Muscle of leg (tissue), 11 donors: ENCODE measurements around the gene EXOC3L1. TPM values are rescaled to one million over a fixed set of nuclear protein-coding genes. Genes with fewer than 3 reads are reported as not detected.

Source experiments
- DNase-seq: peaks from one replicate; pipeline ENCODE4 v3.0.0; 2013
- H3K27ac ChIP-seq: one replicate; pipeline ENCODE4 v1.5.1; 2013; ENCODE audit warnings: mild to moderate bottlenecking, low read length, control low read depth
- H3K27me3 ChIP-seq: one replicate; pipeline ENCODE4 v1.6.1; 2013; ENCODE audit warnings: low read length; ENCODE audit not compliant: control insufficient read depth, insufficient read depth
- H3K36me3 ChIP-seq: one replicate; pipeline ENCODE4 v1.6.1; 2013; ENCODE audit warnings: low read length; ENCODE audit not compliant: control insufficient read depth, insufficient read depth
- H3K4me1 ChIP-seq: one replicate; pipeline ENCODE4 v1.6.1; 2013; ENCODE audit warnings: low read length; ENCODE audit not compliant: control insufficient read depth, insufficient read depth
- H3K4me3 ChIP-seq: one replicate; pipeline ENCODE4 v1.5.1; 2013; ENCODE audit warnings: low read length, control low read depth
- H3K9me3 ChIP-seq: replicated peaks from 2 replicates; pipeline ENCODE4 v1.6.1; 2013; ENCODE audit warnings: low read depth, low read length; ENCODE audit not compliant: control insufficient read depth
- whole genome bisulfite sequencing: methylation state at CpG from one replicate; pipeline ENCODE4 v1.1.5; 2013; ENCODE audit warnings: missing lambda C conversion rate; ENCODE audit not compliant: insufficient coverage; 5-methylcytosine and 5-hydroxymethylcytosine counted together
- polyA plus RNA-seq, 8 donors: library from polyadenylated mRNA; unstranded; fragments of 120-200 nt; gene quantifications; one replicate each; pipeline versions ENCODE4 v1.2.1 to v1.2.3, GENCODE V29; 2013; ENCODE audit warnings: inconsistent platforms in 1 of 8, low replicate concordance in 1 of 8; ENCODE audit not compliant: insufficient read length in 8 of 8, insufficient read depth in 1 of 8
- total RNA-seq: library from RNA; stranded (reverse); fragments of 120-200 nt; gene quantifications from one replicate; pipeline ENCODE4 v1.2.4, GENCODE V29; 2013

The EXOC3L1 gene
- total and polyA plus RNA-seq, 9 donors: 7.6 to 15.5 (median 11.4) TPM

DNA sequence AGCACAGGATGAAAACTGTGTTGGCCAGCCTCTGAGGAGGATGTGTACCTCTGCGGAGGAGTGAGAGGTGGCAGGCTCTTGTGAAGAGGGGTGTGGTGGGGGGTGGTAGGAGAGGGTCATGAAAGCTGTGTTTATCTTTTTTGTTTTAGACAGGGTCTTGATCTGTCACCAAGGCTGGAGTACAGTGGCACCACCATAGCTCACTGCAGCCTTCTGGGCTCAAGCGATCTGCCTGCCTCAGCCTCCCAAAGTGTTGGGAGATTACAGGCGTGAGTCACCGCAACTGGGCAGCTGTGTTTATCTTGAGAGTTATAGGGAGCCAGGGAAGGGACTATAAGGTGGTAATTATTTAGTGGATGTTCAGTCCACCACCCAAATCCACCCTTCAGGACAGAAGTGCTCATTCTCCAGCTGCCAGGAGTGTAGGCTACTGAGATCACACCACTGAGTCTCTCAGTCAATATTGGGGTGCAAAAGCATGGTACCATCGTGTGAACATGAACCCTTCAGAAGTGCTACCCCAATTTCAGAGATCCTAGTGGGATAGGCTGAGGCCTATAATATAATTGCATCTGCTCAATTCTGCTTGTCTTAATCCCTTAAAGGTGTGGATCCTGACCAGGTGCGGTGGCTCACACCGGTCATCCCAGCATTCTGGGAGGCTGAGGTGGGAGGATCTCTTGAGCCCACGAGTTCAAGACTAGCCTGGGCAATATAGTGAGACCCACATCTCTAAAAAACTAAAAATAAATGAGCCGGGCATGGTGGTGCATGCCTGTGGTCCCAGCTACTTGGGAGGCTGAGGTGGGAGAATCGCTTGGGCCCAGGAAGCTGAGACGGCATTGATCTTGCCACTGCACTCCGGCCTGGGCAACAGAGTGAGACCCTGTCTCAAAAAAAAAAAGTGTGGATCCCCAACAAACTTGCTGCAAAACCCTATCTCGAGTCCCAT, 788 bp upstream of the EXOC3L1 start:
- H3K4me3 ChIP-seq: no peak overlapping the region
- H3K9me3 ChIP-seq: no peaks in the 10 kb centered on the region
- no peak for DNase-seq
- no peaks in the 10 kb centered on the region for H3K27me3 ChIP-seq
- WGBS: 68% methylated on average over 4 of the region's 13 CpGs
- H3K27ac ChIP-seq: peak overlapping the region; percentile 53
- H3K36me3 ChIP-seq: peaks cover 25% of the 10 kb centered on the region
- H3K4me1 ChIP-seq: peaks cover 75% of the 10 kb centered on the region

DNA sequence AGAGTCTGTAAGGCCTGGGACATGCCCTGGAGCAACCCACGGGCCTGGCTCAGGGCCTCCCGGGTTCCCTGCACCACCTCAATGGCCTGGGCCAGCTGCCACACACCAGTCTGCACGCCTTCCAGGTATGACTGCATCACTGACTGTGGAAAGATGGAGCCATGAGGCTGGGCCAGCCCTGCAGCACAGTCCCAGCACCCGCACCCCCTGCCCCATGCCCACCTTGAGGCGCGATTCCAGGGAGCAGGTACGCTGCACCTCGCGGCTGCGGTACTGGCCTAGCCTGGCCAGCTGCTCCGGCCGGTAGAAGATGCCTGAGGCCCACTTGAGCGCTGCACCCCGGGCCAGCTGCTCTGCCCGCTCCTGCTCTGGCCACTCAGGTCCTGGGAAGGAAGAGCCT, 1.1 kb downstream of the EXOC3L1 start:
- no peak overlapping the region for H3K4me3 ChIP-seq
- no peaks in the 10 kb centered on the region for H3K27me3 ChIP-seq
- no peak for DNase-seq
- 88% methylated on average over 7 of the region's 15 CpGs for WGBS
- H3K27ac ChIP-seq: no peak overlapping the region
- H3K4me1 ChIP-seq: peaks cover 88% of the 10 kb centered on the region
- H3K36me3 ChIP-seq: peaks cover 6% of the 10 kb centered on the region
- H3K9me3 ChIP-seq: no peaks in the 10 kb centered on the region

DNA sequence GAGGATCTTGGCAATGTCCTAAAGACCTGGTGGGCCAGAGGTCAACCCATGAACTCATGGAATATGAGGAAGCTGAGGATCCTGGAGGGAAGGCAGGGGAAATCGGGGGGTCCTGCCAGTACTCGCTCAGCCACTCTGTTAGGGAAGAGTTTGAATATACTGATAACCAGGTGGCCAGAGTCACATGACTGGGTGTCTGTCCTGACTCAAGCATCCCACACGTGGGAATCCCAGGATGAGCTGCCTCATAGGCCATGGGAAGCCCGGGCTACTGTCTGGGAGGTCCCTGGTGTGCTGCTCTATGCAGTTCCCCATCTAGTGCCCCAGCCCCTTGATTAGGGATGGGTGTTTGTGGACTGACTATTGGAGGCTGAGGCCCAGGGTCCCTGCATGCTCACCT, 1.6 kb downstream of the EXOC3L1 start:
- H3K27ac ChIP-seq: no peak overlapping the region

DNA sequence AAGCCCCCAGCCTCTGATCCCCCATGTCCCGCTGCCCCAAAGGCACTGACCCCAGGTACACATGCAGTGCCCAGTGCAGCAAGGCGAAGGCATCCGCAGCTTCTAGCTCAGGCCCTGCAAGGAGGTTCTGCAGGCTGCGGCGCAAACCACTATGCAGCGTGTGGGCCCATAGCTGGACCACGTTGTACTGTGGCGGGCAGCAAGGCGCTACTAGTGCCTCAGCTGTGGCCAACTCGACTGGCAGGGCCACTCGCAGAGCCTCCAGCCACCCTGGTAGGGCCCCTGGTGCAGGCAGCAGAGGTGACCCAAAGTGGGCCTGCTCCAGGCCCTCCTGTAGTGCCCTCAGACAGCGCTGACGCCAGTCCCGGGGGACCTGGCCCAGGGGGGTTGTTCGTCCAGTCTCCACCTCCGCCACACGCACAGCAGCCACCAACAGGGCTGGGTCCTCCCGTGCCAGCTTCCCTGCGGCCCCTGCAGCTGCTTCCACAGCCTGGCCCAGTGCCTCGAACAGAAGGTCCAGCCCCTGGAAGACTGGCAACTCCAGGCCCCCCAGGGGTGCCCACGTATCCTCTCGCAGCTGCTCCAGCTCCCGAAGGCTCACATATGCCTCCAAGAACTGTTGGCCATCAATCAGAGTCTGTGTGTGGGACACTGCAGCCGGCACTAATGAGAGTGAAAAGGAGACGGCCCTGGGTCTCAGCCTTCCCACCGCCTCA, 2.6 kb downstream of the EXOC3L1 start:
- peaks cover 82% of the 10 kb centered on the region for H3K4me1 ChIP-seq
- H3K27me3 ChIP-seq: no peaks in the 10 kb centered on the region
- no peak overlapping the region for H3K4me3 ChIP-seq
- H3K9me3 ChIP-seq: no peaks in the 10 kb centered on the region
- H3K36me3 ChIP-seq: no peaks in the 10 kb centered on the region
- DNase-seq: peak; percentile 84
- H3K27ac ChIP-seq: peak overlapping the region; percentile 63
- WGBS: 76% methylated on average over 21 of the region's 26 CpGs

More for the DNA sequence above, 1.6 kb downstream of the EXOC3L1 start:
- Histone ChIP-seq H3K4me1 (peaks cover 84% of the 10 kb centered on the region), H3K9me3 (no peaks in the 10 kb centered on the region), H3K27me3 (no peaks in the 10 kb centered on the region), H3K4me3 (no peak overlapping the region), H3K36me3 (peaks cover under 1% of the 10 kb centered on the region)
- DNase-seq: no peak
- 30% methylated on average over 2 of the region's 4 CpGs for WGBS

DNA sequence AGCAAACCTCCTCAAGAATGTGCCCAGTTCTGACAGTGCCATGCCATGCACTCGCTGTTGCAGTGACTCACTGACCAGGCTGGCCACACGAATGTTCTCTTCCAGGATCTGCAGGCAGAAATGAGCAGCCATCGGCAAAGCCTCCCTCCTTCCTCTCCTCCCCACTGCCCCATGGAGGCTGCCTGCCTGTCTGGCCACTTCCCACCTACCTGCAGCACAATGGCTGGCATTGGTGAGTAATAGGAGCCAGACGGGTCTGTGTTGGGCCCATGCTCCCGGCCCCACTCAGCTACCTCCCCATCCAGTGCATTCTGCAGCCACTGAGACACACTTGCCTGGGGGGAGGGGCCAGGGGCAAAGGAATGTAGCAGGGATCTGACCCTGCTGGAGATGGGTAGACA, 3.4 kb downstream of the EXOC3L1 start:
- 69% methylated on average over 2 of the region's 5 CpGs for WGBS

DNA sequence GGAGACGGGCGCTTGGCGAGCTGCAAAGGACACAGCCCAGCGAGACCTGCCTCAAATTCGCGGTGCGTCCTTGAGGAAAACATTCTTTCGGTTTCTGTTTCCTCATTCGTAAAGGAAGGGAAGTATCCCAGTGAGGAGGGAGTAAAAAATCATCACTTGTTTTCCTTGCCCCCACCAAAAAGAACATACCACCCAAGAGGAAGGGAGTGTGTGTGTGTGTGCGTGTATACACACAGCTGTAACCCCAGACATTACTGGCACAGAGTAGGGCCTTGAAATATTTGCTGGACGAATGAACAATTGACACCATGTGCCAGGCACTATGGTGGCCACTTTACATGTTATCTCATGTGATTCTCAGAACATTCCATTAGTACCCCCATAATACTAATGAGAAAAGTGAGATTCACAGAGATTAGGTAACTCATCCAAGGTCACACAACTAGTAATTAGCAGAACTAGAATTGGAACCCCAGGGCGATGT, 4.2 kb downstream of the EXOC3L1 start:
- Histone ChIP-seq H3K9me3 (no peaks in the 10 kb centered on the region), H3K4me3 (no peak overlapping the region), H3K27ac (no peak overlapping the region), H3K27me3 (no peaks in the 10 kb centered on the region), H3K4me1 (peaks cover 71% of the 10 kb centered on the region), H3K36me3 (peaks cover 3% of the 10 kb centered on the region)
- no peak for DNase-seq
- WGBS: 15% methylated on average over 4 of the region's 12 CpGs

More for the DNA sequence above, 3.4 kb downstream of the EXOC3L1 start:
- no peaks in the 10 kb centered on the region for H3K27me3 ChIP-seq
- H3K4me1 ChIP-seq: peaks cover 79% of the 10 kb centered on the region
- no peaks in the 10 kb centered on the region for H3K9me3 ChIP-seq
- H3K4me3 ChIP-seq: no peak overlapping the region
- H3K27ac ChIP-seq: no peak overlapping the region
- no peak for DNase-seq
- H3K36me3 ChIP-seq: no peaks in the 10 kb centered on the region

DNA sequence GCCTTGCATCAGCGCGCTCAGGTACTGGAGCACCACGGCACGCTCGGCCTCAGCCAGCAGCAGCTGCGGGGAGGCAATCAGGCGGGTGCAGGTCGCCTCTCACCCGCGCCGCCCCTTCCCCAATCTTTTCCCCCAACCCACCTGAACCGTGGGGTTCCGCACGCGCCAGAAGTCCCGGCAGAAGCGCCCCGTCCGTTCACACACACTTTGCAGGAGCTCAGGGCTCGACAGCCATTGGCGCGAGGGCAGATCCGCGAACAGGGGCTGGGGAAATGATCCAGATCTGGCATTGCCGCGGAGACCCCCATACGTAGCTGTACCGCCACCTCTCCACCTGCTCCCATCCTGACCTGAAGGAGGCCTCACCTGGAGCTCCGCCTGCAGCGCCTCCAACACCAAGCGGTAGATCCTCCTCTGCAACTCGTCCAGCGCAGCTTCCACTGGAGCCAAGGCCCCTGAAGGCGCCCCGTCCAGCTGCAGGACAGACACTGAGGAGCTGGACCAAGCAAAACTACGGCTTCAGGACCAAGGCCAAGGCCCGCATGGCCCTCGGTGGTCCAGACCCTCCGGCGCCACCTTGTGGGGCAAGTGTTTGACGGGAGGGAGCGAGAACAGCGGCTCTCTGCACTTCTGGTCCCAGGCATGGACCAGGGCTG, 4.8 kb downstream of the EXOC3L1 start:
- peak; percentile 94 for DNase-seq
- no peaks in the 10 kb centered on the region for H3K27me3 ChIP-seq
- WGBS: 9% methylated on average over 41 of the region's 43 CpGs
- H3K36me3 ChIP-seq: peaks cover 7% of the 10 kb centered on the region
- no peaks in the 10 kb centered on the region for H3K9me3 ChIP-seq
- peak overlapping the region; percentile 15 for H3K4me3 ChIP-seq
- H3K27ac ChIP-seq: no peak overlapping the region
- H3K4me1 ChIP-seq: peaks cover 66% of the 10 kb centered on the region

DNA sequence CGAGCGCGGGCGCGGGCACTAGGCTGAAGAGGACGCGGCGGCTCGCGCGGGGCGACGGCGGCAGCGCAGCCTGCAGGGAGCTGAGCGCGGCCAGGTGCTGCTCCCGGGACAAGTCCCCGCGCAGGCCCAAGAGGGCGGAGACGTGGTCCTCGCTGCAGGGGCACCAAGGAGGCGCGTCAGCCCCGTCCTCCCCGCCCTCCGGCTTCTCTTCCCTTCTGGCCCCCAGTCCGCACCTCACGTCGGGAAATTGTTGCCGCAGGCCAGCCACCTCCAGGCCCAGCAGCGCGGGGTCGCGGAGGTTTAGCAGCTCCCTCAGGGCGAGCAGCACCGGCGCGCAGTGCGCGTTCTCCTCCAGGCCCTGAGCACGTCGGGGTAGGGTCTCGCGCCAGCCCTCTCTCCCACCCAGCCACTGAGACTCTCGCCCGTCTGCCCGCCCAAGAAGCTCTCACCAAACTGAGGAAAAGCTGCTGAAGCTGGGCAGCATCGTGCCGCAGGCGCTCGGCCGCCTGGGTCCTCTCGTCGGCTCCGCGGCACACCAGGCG, 5.4 kb downstream of the EXOC3L1 start:
- 4% methylated on average over 58 of the region's 59 CpGs for WGBS
- Histone ChIP-seq H3K27ac (peak overlapping the region; percentile 94), H3K4me3 (peak overlapping the region; percentile 70), H3K36me3 (peaks cover 7% of the 10 kb centered on the region), H3K27me3 (no peaks in the 10 kb centered on the region), H3K9me3 (no peaks in the 10 kb centered on the region), H3K4me1 (peaks cover 61% of the 10 kb centered on the region)
- no peak for DNase-seq

DNA sequence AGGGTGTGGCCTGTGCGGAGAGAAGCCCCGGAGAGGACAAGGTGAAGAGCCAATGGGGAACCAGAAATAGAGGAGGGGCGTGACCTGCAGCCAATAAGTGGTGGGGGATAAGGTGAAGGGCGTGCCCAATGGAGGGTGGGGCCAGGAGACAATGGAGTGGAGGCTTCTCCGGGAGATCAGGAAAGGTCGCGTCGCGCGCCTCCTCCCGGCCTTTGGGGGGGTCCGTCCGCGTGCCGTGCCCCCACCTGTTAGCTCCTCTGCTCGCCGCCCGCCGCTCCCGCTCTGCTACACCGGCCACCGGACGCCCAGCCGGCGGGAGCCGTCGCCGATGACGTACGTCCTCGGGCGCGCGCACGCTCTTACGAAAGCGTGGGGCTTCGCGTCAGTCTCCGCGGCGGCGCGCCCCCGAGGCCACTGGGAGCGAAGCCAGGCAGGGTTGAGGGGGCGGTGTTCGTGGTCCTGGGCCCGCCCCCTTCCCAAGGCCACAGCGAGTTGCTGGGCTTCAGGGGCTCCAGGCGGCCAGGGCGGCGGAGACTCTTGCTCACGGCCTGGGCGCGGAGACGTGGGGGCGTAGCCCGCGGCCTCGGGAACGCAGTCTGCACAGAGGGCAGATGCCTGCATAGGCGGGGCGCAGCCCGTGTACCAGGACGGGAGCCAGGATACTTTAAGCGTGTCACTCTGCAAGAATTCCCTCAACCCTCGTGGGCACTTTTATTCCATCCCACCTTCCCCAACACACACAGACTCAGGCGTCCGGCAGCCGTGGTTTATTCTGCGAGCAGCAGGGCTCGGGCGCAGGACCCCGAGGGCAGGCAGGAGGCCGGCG, 6.1 kb downstream of the EXOC3L1 start, which contains the start of gene MATCAP1:
Gene MATCAP1, minus strand, starts transcription at position 337 of the 826 bp plus-strand sequence. CDS start 3,353 bp downstream, outside the sequence.
- peaks cover 55% of the 10 kb centered on the region for H3K4me1 ChIP-seq
- under 1% methylated on average over 76 of the region's 77 CpGs for WGBS
- H3K36me3 ChIP-seq: peaks cover 7% of the 10 kb centered on the region
- peak within 1 kb of the TSS; percentile 94 for H3K27ac ChIP-seq
- no peaks in the 10 kb centered on the region for H3K9me3 ChIP-seq
- H3K27me3 ChIP-seq: no peaks in the 10 kb centered on the region
- H3K4me3 ChIP-seq: peak within 1 kb of the TSS; percentile 70
- peak; percentile 99 for DNase-seq
